Gastroesophageal sphincter (tissue), 4 donors: ENCODE measurements around the gene ORM2. TPM values are rescaled to one million over a fixed set of nuclear protein-coding genes. Genes with fewer than 3 reads are reported as not detected.

Experiments used
- ATAC-seq: fragments of 150-250 bp; one replicate; pipeline ENCODE4 v1.9.1; 2016; ENCODE audit warnings: mild to moderate bottlenecking, moderate library complexity
- H3K27ac ChIP-seq, 4 donors: fragments of 200-600 bp; sonication (generic) in 3 of 4; 1 replicate in 3 of 4; 2 replicates in 1 of 4; pipeline ENCODE4 v1.5.1; 2016 to 2019
- H3K27me3 ChIP-seq: fragments of 200-600 bp; sonication (generic); one replicate; pipeline ENCODE4 v1.5.1; 2019
- H3K36me3 ChIP-seq, 2 donors: fragments of 200-600 bp; sonication (generic); one replicate each; pipeline ENCODE4 v1.5.1; 2019; ENCODE audit warnings: control low read depth in 1 of 2
- H3K4me1 ChIP-seq, 3 donors: fragments of 200-600 bp; sonication (generic); 1 replicate in 2 of 3; 2 replicates in 1 of 3; pipeline ENCODE4 v1.5.1; 2016 to 2019; ENCODE audit warnings: control low read depth in 2 of 3
- H3K4me3 ChIP-seq, 2 donors: fragments of 200-600 bp; sonication (generic); one replicate each; pipeline ENCODE4 v1.5.1; 2019; ENCODE audit warnings: mild to moderate bottlenecking in 1 of 2, moderate library complexity in 1 of 2
- H3K9me3 ChIP-seq, 3 donors: fragments of 200-600 bp; sonication (generic); one replicate each; pipeline ENCODE4 v1.5.1; 2017 to 2019; ENCODE audit warnings: control low read depth in 2 of 3
- EP300 ChIP-seq: sonication (generic); formaldehyde crosslinking; IDR thresholded peaks from one replicate; pipeline ENCODE4 v1.6.1; 2017; ENCODE audit warnings: antibody characterized with exemption, mild to moderate bottlenecking
- POLR2A ChIP-seq, 2 donors: fragments of 450-650 bp; IDR thresholded peaks; one replicate each; pipeline ENCODE4 v1.6.1; 2017; ENCODE audit warnings: antibody characterized with exemption in 2 of 2, mild to moderate bottlenecking in 2 of 2, moderate library complexity in 1 of 2
- POLR2AphosphoS5 ChIP-seq: sonication (generic); formaldehyde crosslinking; IDR thresholded peaks from one replicate; pipeline ENCODE4 v1.6.1; 2017; ENCODE audit warnings: antibody characterized with exemption
- WGBS, 2 donors: methylation state at CpG; one replicate each; pipeline ENCODE4 v1.1.5; 2018; ENCODE audit warnings: low coverage in 1 of 2; 5-methylcytosine and 5-hydroxymethylcytosine counted together
- total RNA-seq, 4 donors: library from RNA; depleted of rRNA; stranded (reverse); fragments of >200 nt; gene quantifications; one replicate each; pipeline ENCODE4 v1.1.0, GENCODE V29; 2016
- TF ChIP-seq, protein P1 (sequence below), 4 experiments: fragments of 200-600 bp in 2 of 4; fragments of 450-650 bp in 2 of 4; sonication (generic) in 1 of 4; IDR thresholded peaks; one replicate each; pipeline ENCODE4 v1.5.1; 2017 to 2019; ENCODE audit warnings: antibody characterized with exemption in 4 of 4, mild to moderate bottlenecking in 2 of 4, moderate library complexity in 2 of 4

Gene ORM2
- total RNA-seq, 4 donors from 2014 or later = not detected

GRCh38 chr9:114300153-114300845 lies 29.4 kb upstream of the ORM2 start:
- 75% methylated on average over 1 of the region's 4 CpGs; no CpG with 5 or more reads in 1 of the 2 donors for WGBS, 2 donors
- H3K4me1 ChIP-seq = peaks cover 0 to 2% (median 0%) of the 10 kb centered on the region in 3 donors

DNA sequence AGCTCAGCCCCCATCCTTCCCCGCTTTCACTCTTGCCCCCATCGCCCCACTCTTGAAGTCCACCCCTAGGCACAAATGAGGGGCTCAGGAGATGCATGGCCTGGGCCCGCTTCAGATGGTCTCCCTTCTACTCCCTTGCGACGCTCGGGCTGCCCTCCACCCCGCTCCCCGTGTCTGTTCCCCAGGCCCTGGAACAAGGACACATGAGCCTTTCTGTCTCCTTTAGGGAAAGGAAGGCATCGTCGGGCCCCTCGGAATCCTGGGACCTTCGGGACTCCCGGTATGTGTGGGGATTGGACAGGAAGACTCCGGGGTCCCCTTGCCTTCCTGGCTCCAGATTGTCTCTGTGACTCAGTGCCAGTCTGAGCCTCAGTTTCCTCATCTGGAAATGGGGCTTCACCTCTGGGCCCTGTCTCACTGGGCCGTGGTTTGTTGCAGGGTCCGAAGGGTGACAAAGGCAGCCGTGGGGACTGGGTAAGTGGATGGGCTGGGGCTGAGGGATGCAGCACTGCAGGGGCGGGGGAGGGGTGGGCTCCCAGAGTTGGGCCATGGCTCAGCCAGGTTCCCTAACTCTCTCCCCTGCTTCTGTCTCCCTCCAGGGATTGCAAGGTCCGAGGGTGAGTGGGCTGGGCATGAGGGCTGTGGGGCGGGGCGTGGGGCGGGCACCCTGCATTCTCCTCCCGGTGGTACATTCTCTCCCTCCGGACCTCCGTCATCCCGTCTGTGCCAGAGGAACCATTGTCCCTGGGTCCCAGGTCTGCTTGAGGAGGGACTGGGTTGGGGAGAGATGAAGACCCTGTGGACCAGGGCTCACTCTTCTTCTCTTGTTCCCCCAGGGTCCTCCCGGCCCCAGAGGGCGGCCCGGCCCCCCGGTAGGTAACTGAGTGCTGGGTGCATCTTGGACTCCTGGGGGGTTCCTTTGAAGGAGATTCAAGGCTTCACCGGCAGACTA lies 28.5 kb upstream of the ORM2 start:
- WGBS, 2 donors = 90 to 95% methylated on average over 2 to 13 of the region's 31 CpGs
- no peaks in the 10 kb centered on the region for H3K9me3 ChIP-seq
- peaks cover 5% of the 10 kb centered on the region for H3K27me3 ChIP-seq
- peaks cover 0 to 17% of the 10 kb centered on the region in 2 donors for H3K36me3 ChIP-seq
- TF ChIP-seq POLR2AphosphoS5 (no peak), POLR2A (IDR thresholded peaks at IDR 0.05) (no peak), EP300 (no peak)
- TF ChIP-seq, protein P1, sequence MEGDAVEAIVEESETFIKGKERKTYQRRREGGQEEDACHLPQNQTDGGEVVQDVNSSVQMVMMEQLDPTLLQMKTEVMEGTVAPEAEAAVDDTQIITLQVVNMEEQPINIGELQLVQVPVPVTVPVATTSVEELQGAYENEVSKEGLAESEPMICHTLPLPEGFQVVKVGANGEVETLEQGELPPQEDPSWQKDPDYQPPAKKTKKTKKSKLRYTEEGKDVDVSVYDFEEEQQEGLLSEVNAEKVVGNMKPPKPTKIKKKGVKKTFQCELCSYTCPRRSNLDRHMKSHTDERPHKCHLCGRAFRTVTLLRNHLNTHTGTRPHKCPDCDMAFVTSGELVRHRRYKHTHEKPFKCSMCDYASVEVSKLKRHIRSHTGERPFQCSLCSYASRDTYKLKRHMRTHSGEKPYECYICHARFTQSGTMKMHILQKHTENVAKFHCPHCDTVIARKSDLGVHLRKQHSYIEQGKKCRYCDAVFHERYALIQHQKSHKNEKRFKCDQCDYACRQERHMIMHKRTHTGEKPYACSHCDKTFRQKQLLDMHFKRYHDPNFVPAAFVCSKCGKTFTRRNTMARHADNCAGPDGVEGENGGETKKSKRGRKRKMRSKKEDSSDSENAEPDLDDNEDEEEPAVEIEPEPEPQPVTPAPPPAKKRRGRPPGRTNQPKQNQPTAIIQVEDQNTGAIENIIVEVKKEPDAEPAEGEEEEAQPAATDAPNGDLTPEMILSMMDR (IDR thresholded peaks at IDR 0.05) = no peak
- no peak for ATAC-seq
- no peak overlapping the region for H3K4me3 ChIP-seq
- H3K4me1 ChIP-seq = peaks cover 0 to 10% (median 0%) of the 10 kb centered on the region in 3 donors
- no peak overlapping the region for H3K27ac ChIP-seq

More at GRCh38 chr9:114300153-114300845, 29.4 kb upstream of the ORM2 start:
- Histone ChIP-seq H3K4me3 (no peak overlapping the region), H3K27ac (no peak overlapping the region), H3K27me3 (no peaks in the 10 kb centered on the region), H3K36me3 (peaks cover 0 to 22% of the 10 kb centered on the region in 2 donors), H3K9me3 (peaks cover 0 to 5% (median 0%) of the 10 kb centered on the region in 3 donors)
- ATAC-seq = no peak
- TF ChIP-seq POLR2A (IDR thresholded peaks at IDR 0.05) = no peak
- no peak for TF ChIP-seq EP300
- TF ChIP-seq, protein P1 (IDR thresholded peaks at IDR 0.05) = no peak
- TF ChIP-seq POLR2AphosphoS5 = no peak

- no peak for ATAC-seq
- WGBS, 2 donors = 100% methylated on average over 1 of the region's 15 CpGs; no CpG with 5 or more reads in 1 of the 2 donors
- peaks cover 0 to 17% of the 10 kb centered on the region in 2 donors for H3K36me3 ChIP-seq
- H3K27me3 ChIP-seq = peaks cover 5% of the 10 kb centered on the region
- no peak overlapping the region for H3K27ac ChIP-seq
- H3K9me3 ChIP-seq = no peaks in the 10 kb centered on the region
- no peak for TF ChIP-seq POLR2A (IDR thresholded peaks at IDR 0.05)
- TF ChIP-seq EP300 = no peak
- TF ChIP-seq POLR2AphosphoS5 = no peak
- TF ChIP-seq, protein P1 (IDR thresholded peaks at IDR 0.05) = no peak
- no peak overlapping the region for H3K4me3 ChIP-seq
- peaks cover 0 to 10% (median 0%) of the 10 kb centered on the region in 3 donors for H3K4me1 ChIP-seq
These were observed 27.7 kb upstream of the ORM2 start for GRCh38 chr9:114301798-114302565.

- H3K27me3 ChIP-seq = peaks cover 5% of the 10 kb centered on the region
- 65% methylated on average over 6 of the region's 6 CpGs; no CpG with 5 or more reads in 1 of the 2 donors for WGBS, 2 donors
- ATAC-seq = no peak
- no peak for TF ChIP-seq POLR2AphosphoS5
- no peak overlapping the region for H3K4me3 ChIP-seq
- H3K36me3 ChIP-seq = peaks cover 0 to 17% of the 10 kb centered on the region in 2 donors
- H3K4me1 ChIP-seq = peaks cover 0 to 10% (median 0%) of the 10 kb centered on the region in 3 donors
- no peaks in the 10 kb centered on the region for H3K9me3 ChIP-seq
- no peak overlapping the region for H3K27ac ChIP-seq
These were observed 26.9 kb upstream of the ORM2 start for GRCh38 chr9:114302727-114303126.
